ENCODE measurements around the gene MRPS23. TPM values are rescaled to one million over a fixed set of nuclear protein-coding genes. Genes with fewer than 3 reads are reported as not detected.
A peak's percentile ranks its signal among the peaks of the same experiment; 100 is the strongest.

MRPS23 gene
- total and polyA plus RNA-seq, 2 donors (not counting 1 experiment from before 2014, with no cell fraction given): 27.9 to 40.0 TPM

GRCh38 chr17:57859601-57860413 is 10.0 kb upstream of the MRPS23 start:
- no peaks in the 10 kb centered on the region for H3K9me3 ChIP-seq (ENCODE audit: control insufficient read depth, insufficient read depth, low read depth, low read length)
- H3K4me2 ChIP-seq (ENCODE audit: extremely low read depth, insufficient read depth, low read length): no peak overlapping the region
- no peaks in the 10 kb centered on the region for H4K20me1 ChIP-seq (ENCODE audit: control insufficient read depth, extremely low read depth, insufficient read depth, low read length)
- no peak for DNase-seq (ENCODE audit: low read depth in 2 of 2)
- no peak overlapping the region for H2AFZ ChIP-seq (ENCODE audit: low read length)
- no peaks in the 10 kb centered on the region for H3K27me3 ChIP-seq (ENCODE audit: control insufficient read depth, insufficient read depth, low read length)
- no peak overlapping the region for H3K9ac ChIP-seq (ENCODE audit: insufficient read depth, low read length)
- no peak overlapping the region for H3K4me3 ChIP-seq (replicated peaks in 1 of 4; ENCODE audit: control extremely low read depth in 1 of 4, insufficient read depth in 1 of 4, low read depth in 3 of 4, low read length in 4 of 4)
- peak overlapping the region; percentile 78 for H3K27ac ChIP-seq (ENCODE audit: insufficient read depth, low read length)
- H3K4me1 ChIP-seq (ENCODE audit: control insufficient read depth, extremely low read depth, insufficient read depth, low read length): peaks cover 34% of the 10 kb centered on the region
- TF ChIP-seq, protein P1, sequence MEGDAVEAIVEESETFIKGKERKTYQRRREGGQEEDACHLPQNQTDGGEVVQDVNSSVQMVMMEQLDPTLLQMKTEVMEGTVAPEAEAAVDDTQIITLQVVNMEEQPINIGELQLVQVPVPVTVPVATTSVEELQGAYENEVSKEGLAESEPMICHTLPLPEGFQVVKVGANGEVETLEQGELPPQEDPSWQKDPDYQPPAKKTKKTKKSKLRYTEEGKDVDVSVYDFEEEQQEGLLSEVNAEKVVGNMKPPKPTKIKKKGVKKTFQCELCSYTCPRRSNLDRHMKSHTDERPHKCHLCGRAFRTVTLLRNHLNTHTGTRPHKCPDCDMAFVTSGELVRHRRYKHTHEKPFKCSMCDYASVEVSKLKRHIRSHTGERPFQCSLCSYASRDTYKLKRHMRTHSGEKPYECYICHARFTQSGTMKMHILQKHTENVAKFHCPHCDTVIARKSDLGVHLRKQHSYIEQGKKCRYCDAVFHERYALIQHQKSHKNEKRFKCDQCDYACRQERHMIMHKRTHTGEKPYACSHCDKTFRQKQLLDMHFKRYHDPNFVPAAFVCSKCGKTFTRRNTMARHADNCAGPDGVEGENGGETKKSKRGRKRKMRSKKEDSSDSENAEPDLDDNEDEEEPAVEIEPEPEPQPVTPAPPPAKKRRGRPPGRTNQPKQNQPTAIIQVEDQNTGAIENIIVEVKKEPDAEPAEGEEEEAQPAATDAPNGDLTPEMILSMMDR (conservative IDR thresholded peaks at IDR 0.05 in 1 of 2, IDR thresholded peaks at IDR 0.05 in 1 of 2; ENCODE audit: low read depth in 1 of 2, low read length in 2 of 2): no peak
- TF ChIP-seq EZH2 (IDR thresholded peaks at IDR 0.05; ENCODE audit: low read length, missing control alignments): no peak
- H3K36me3 ChIP-seq (ENCODE audit: control insufficient read depth, insufficient read depth, low read length): peaks cover 8% of the 10 kb centered on the region
- H3K79me2 ChIP-seq (ENCODE audit: control insufficient read depth, insufficient read depth, low read length): no peaks in the 10 kb centered on the region

DNA sequence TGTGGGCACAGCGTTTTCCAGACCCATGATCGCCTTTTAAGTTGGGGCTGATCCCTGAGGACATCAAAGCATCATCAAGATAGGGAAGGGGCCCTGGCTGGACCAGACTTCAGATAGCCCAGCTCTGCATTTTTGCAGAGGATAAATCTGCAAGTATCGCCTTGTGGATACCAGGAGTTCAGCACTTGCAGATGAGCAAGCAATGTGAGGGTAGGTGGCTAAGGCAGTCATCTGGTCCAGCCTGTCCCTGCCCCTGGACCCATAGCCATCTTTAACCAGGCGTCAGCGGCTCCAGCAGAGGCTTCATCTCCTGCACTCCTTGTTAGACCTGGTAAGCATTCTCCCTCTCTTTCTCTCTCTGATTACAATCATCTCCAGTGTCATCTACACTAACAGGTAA is 9.0 kb upstream of the MRPS23 start:
- no peak overlapping the region for H2AFZ ChIP-seq (ENCODE audit: low read length)
- no peak overlapping the region for H3K27ac ChIP-seq (ENCODE audit: insufficient read depth, low read length)
- peaks cover 34% of the 10 kb centered on the region for H3K4me1 ChIP-seq (ENCODE audit: control insufficient read depth, extremely low read depth, insufficient read depth, low read length)
- no peaks in the 10 kb centered on the region for H3K27me3 ChIP-seq (ENCODE audit: control insufficient read depth, insufficient read depth, low read length)
- H3K9ac ChIP-seq (ENCODE audit: insufficient read depth, low read length): no peak overlapping the region
- no peak for DNase-seq (ENCODE audit: low read depth in 2 of 2)
- peaks cover 2% of the 10 kb centered on the region for H3K36me3 ChIP-seq (ENCODE audit: control insufficient read depth, insufficient read depth, low read length)
- no peaks in the 10 kb centered on the region for H4K20me1 ChIP-seq (ENCODE audit: control insufficient read depth, extremely low read depth, insufficient read depth, low read length)
- H3K4me3 ChIP-seq (replicated peaks in 1 of 4; ENCODE audit: control extremely low read depth in 1 of 4, insufficient read depth in 1 of 4, low read depth in 3 of 4, low read length in 4 of 4): no peak overlapping the region
- no peaks in the 10 kb centered on the region for H3K79me2 ChIP-seq (ENCODE audit: control insufficient read depth, insufficient read depth, low read length)
- no peaks in the 10 kb centered on the region for H3K9me3 ChIP-seq (ENCODE audit: control insufficient read depth, insufficient read depth, low read depth, low read length)
- TF ChIP-seq, protein P1 (conservative IDR thresholded peaks at IDR 0.05 in 1 of 2, IDR thresholded peaks at IDR 0.05 in 1 of 2; ENCODE audit: low read depth in 1 of 2, low read length in 2 of 2): no peak
- no peak for TF ChIP-seq EZH2 (IDR thresholded peaks at IDR 0.05; ENCODE audit: low read length, missing control alignments)
- H3K4me2 ChIP-seq (ENCODE audit: extremely low read depth, insufficient read depth, low read length): no peak overlapping the region

DNA sequence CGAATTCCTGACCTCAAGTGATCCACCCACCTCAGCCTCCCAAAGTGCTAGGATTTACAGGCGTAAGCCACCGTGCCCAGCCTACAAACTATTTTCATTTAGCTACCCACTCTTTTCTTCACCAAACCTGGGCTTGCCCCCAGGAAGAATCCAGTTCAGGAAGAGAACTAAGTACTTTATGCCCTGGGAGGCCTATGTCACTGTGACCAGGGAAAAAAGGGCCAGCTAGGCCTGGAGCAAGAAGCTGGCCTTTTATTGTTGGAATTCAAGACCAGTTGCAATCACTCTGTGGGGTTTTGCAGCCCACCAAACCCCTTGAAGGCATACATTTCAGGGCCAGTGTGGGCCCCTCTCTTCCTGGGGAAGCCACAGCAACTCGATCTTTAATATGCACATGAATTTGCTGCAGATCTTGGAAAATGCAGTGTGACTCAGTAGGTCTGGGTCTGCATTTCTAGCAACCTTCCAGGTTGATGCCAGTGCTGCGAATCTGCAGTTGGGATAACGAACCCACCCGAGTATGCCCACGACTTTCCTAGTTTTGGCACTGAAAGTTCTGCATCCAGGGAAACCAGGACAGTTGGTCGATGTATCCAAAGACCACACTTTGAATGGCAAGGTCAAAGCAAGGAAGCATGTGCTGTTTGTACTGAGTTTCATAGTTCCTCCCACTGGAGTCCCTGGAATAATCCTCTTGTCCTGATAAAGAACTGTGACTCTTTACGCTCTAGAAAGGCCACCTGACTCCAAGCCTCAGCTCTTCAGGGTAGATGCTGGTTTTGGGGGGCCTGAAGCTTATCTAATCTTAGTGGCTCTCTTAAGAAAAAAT is 7.2 kb upstream of the MRPS23 start:
- Histone ChIP-seq H2AFZ (ENCODE audit: low read length) (no peak overlapping the region), H4K20me1 (ENCODE audit: control insufficient read depth, extremely low read depth, insufficient read depth, low read length) (no peaks in the 10 kb centered on the region), H3K9me3 (ENCODE audit: control insufficient read depth, insufficient read depth, low read depth, low read length) (no peaks in the 10 kb centered on the region), H3K9ac (ENCODE audit: insufficient read depth, low read length) (no peak overlapping the region), H3K4me1 (ENCODE audit: control insufficient read depth, extremely low read depth, insufficient read depth, low read length) (peaks cover 25% of the 10 kb centered on the region), H3K27ac (ENCODE audit: insufficient read depth, low read length) (no peak overlapping the region), H3K4me3 (replicated peaks in 1 of 4; ENCODE audit: control extremely low read depth in 1 of 4, insufficient read depth in 1 of 4, low read depth in 3 of 4, low read length in 4 of 4) (no peak overlapping the region), H3K27me3 (ENCODE audit: control insufficient read depth, insufficient read depth, low read length) (no peaks in the 10 kb centered on the region), H3K4me2 (ENCODE audit: extremely low read depth, insufficient read depth, low read length) (no peak overlapping the region), H3K36me3 (ENCODE audit: control insufficient read depth, insufficient read depth, low read length) (no peaks in the 10 kb centered on the region), H3K79me2 (ENCODE audit: control insufficient read depth, insufficient read depth, low read length) (no peaks in the 10 kb centered on the region)
- no peak for DNase-seq (ENCODE audit: low read depth in 2 of 2)
- TF ChIP-seq, protein P1 (conservative IDR thresholded peaks at IDR 0.05 in 1 of 2, IDR thresholded peaks at IDR 0.05 in 1 of 2; ENCODE audit: low read depth in 1 of 2, low read length in 2 of 2): no peak
- no peak for TF ChIP-seq EZH2 (IDR thresholded peaks at IDR 0.05; ENCODE audit: low read length, missing control alignments)

All from fibroblast of lung (primary cell).